Panc1 (cell line): Measurements from ENCODE around the gene LDLRAD4. TPM values are rescaled to one million over a fixed set of nuclear protein-coding genes. Genes with fewer than 3 reads are reported as not detected.
"Not testable (repeated sequence)": the region's sequence is repeated elsewhere in the genome, so short reads cannot be mapped to it uniquely, and the experiment has no call there.

Source experiments
- ATAC-seq: fragments of 200-7000 bp; cut with Tn5 transposase; 2 replicates; pipeline ENCODE4 v1.9.1; 2020; ENCODE audit warnings: mild to moderate bottlenecking, moderate library complexity
- BruUV-seq: library from RNA; stranded (reverse); fragments of 400-500 nt; replicated peaks from 2 replicates; lab custom pipeline; 2021; lab: Mats Ljungman, UMichigan
- CTCF ChIA-PET: fragments of 300-600 bp; sonication (Branson Sonifier 250); formaldehyde crosslinking; loops from one replicate; lab custom pipeline; 2022; ENCODE audit warnings: antibody characterized with exemption; lab: Charles Lee
- POLR2A ChIA-PET: fragments of 300-600 bp; sonication (Branson Sonifier 250); formaldehyde crosslinking; loops from one replicate; lab custom pipeline; 2022; ENCODE audit warnings: antibody characterized with exemption; lab: Charles Lee
- DNase-seq: peaks from one replicate; pipeline ENCODE4 v3.0.0-alpha.2; 2010; ENCODE audit warnings: low read depth, low spot score
- H3K27ac ChIP-seq: 2 replicates; pipeline ENCODE4 v1.5.1; 2011; ENCODE audit warnings: mild to moderate bottlenecking, low read length, inconsistent platforms
- H3K27me3 ChIP-seq: fragments of 200-500 bp; sonication (Bioruptor generic); 2 replicates; pipeline ENCODE4 v1.6.0; 2014; ENCODE audit warnings: low read length, inconsistent platforms; ENCODE audit not compliant: control insufficient read depth, insufficient read depth
- H3K36me3 ChIP-seq: fragments of 200-500 bp; sonication (Bioruptor generic); 2 replicates; pipeline ENCODE4 v1.5.1; 2014; ENCODE audit warnings: inconsistent platforms, mild to moderate bottlenecking, low read length, moderate library complexity; ENCODE audit not compliant: control insufficient read depth, insufficient read depth
- H3K4me1 ChIP-seq: 2 replicates; pipeline ENCODE4 v1.5.1; 2011; ENCODE audit warnings: inconsistent platforms, mild to moderate bottlenecking, low read length, moderate library complexity; ENCODE audit not compliant: control insufficient read depth, insufficient read depth
- H3K4me3 ChIP-seq, 2 experiments: 2 replicates each; pipeline ENCODE4 v1.5.1; 2011 to 2012; ENCODE audit warnings: low read depth in 2 of 2, low read length in 2 of 2, mild to moderate bottlenecking in 2 of 2, inconsistent platforms in 1 of 2, moderate library complexity in 1 of 2
- H3K9me3 ChIP-seq: fragments of 200-500 bp; sonication (Bioruptor generic); 2 replicates; pipeline ENCODE4 v1.5.1; 2014; ENCODE audit warnings: low read depth, mild to moderate bottlenecking, inconsistent platforms, low read length, moderate library complexity; ENCODE audit not compliant: control insufficient read depth, insufficient read depth
- POLR2AphosphoS5 ChIP-seq: IDR thresholded peaks from 2 replicates; pipeline ENCODE4 v1.6.1; 2012; ENCODE audit warnings: mild to moderate bottlenecking, low read depth, low read length, moderate library complexity
- SIN3A ChIP-seq: IDR thresholded peaks from 2 replicates; pipeline ENCODE4 v1.6.1; 2012; ENCODE audit warnings: low read depth, mild to moderate bottlenecking, low read length, moderate library complexity, borderline replicate concordance; ENCODE audit not compliant: insufficient read depth
- TCF7L2 ChIP-seq: IDR thresholded peaks from 2 replicates; pipeline ENCODE4 v1.6.1; 2011; ENCODE audit warnings: mild to moderate bottlenecking, low read depth, low read length, inconsistent platforms
- in situ Hi-C: cut with HindIII; loops from 2 replicates; pipeline ENCODE4 v1.10.0; 2016; ENCODE audit warnings: low sequenced_read_pairs, low pct_unique_long_range_greater_than_20kb
- intact Hi-C: fragments of 100-400 bp; cut with micrococcal nuclease; formaldehyde crosslinking; loops from one replicate; pipeline ENCODE4 v1.10.0; 2022; ENCODE audit not compliant: unreplicated experiment
- total RNA-seq: library from RNA; stranded (reverse); gene quantifications from one replicate; pipeline ENCODE4 v1.2.1, GENCODE V29; 2021; ENCODE audit not compliant: unreplicated experiment
- TF ChIP-seq, protein P1 (sequence below): fragments of 450-650 bp; IDR thresholded peaks from 2 replicates; pipeline ENCODE4 v1.5.1; 2017; ENCODE audit warnings: mild to moderate bottlenecking
- TF ChIP-seq, protein P2 (sequence below), 2 experiments: IDR thresholded peaks; 2 replicates each; pipeline ENCODE4 v1.6.1; 2011 to 2012; ENCODE audit warnings: low read depth in 2 of 2, control low read depth in 1 of 2, low read length in 1 of 2, mild to moderate bottlenecking in 1 of 2, moderate library complexity in 1 of 2; ENCODE audit not compliant: insufficient read depth in 1 of 2

The LDLRAD4 gene
- total RNA-seq, 1 experiment from 2014 or later: 0.28 TPM

DNA sequence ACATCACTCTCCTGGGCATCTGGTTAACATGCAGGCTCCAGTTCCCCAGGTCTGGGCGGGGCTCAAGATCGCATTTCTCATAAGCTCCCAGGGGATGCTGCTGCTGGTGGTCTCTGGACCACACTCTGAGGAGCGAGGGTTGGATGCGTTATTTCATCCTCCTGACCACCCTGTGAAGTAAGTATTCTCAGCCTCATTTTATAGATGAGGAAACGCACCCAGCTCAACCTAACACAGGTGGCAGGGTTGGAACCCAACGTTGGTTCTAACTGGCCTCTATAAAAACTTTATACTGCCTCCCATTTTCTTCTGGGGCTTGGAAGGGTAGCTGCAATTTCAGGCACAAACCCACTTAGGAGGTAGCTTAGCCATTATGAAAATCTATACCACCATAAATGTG is 387.3 kb downstream of the LDLRAD4 start:
- H3K36me3 ChIP-seq: no peaks in the 10 kb centered on the region
- DNase-seq: no peak

DNA sequence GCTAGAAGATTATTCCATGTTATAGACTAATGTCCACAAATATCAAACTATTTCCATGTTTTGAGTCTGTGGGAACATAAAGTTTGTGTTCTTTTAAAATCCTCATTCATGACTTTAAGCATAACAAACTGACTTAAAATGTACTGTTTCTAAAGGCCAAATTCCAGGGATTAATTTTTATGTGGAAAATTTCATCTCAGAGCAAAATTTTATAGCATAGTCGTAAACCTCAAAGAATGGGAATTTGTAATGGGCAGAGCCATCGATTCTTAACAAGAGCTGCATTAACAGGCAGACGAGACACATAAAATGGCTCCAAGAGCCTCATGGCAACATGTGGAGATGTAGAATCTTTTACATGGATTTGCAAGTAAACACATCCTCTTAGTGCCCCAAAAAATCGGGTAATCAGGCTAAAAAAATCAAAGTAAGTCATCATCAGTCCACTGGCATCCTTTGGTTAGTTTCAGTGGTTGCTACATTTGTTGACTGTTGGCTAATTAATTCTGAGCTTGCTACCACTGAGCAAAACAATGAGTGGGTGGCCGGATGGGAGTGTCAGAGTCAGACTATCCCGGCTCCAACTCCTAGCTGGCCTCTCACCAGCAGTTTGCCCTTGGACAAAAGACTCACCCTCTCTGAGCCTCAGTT is 388.2 kb downstream of the LDLRAD4 start:
- in situ Hi-C loops: no loop called here
- DNase-seq (no peak), ATAC-seq (no peak)
- ChIA-PET CTCF (no interaction called here), POLR2A (no interaction called here)
- TF ChIP-seq SIN3A (no peak), TCF7L2 (no peak)
- TF ChIP-seq, protein P1, sequence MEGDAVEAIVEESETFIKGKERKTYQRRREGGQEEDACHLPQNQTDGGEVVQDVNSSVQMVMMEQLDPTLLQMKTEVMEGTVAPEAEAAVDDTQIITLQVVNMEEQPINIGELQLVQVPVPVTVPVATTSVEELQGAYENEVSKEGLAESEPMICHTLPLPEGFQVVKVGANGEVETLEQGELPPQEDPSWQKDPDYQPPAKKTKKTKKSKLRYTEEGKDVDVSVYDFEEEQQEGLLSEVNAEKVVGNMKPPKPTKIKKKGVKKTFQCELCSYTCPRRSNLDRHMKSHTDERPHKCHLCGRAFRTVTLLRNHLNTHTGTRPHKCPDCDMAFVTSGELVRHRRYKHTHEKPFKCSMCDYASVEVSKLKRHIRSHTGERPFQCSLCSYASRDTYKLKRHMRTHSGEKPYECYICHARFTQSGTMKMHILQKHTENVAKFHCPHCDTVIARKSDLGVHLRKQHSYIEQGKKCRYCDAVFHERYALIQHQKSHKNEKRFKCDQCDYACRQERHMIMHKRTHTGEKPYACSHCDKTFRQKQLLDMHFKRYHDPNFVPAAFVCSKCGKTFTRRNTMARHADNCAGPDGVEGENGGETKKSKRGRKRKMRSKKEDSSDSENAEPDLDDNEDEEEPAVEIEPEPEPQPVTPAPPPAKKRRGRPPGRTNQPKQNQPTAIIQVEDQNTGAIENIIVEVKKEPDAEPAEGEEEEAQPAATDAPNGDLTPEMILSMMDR: no peak
- Histone ChIP-seq H3K36me3 (no peaks in the 10 kb centered on the region), H3K27ac (no peak overlapping the region), H3K4me1 (no peaks in the 10 kb centered on the region), H3K27me3 (peaks cover 3% of the 10 kb centered on the region; the same call in 1 of the 2 replicates), H3K4me3 (no peak overlapping the region), H3K9me3 (no peaks in the 10 kb centered on the region)
- intact Hi-C loops: no loop called here
- BruUV-seq: no TSS peak

More for the DNA sequence above, 387.3 kb downstream of the LDLRAD4 start:
- no peak overlapping the region for H3K27ac ChIP-seq
- H3K4me3 ChIP-seq: no peak overlapping the region
- BruUV-seq: no TSS peak
- peaks cover 1% of the 10 kb centered on the region; the same call in 1 of the 2 replicates for H3K27me3 ChIP-seq
- in situ Hi-C loops: no loop called here
- ChIA-PET POLR2A (no interaction called here), CTCF (no interaction called here)
- H3K9me3 ChIP-seq: no peaks in the 10 kb centered on the region
- H3K4me1 ChIP-seq: no peaks in the 10 kb centered on the region
- TF ChIP-seq SIN3A: no peak
- TF ChIP-seq, protein P1: no peak
- no peak for TF ChIP-seq TCF7L2
- TF ChIP-seq POLR2AphosphoS5: no peak
- TF ChIP-seq, protein P2, sequence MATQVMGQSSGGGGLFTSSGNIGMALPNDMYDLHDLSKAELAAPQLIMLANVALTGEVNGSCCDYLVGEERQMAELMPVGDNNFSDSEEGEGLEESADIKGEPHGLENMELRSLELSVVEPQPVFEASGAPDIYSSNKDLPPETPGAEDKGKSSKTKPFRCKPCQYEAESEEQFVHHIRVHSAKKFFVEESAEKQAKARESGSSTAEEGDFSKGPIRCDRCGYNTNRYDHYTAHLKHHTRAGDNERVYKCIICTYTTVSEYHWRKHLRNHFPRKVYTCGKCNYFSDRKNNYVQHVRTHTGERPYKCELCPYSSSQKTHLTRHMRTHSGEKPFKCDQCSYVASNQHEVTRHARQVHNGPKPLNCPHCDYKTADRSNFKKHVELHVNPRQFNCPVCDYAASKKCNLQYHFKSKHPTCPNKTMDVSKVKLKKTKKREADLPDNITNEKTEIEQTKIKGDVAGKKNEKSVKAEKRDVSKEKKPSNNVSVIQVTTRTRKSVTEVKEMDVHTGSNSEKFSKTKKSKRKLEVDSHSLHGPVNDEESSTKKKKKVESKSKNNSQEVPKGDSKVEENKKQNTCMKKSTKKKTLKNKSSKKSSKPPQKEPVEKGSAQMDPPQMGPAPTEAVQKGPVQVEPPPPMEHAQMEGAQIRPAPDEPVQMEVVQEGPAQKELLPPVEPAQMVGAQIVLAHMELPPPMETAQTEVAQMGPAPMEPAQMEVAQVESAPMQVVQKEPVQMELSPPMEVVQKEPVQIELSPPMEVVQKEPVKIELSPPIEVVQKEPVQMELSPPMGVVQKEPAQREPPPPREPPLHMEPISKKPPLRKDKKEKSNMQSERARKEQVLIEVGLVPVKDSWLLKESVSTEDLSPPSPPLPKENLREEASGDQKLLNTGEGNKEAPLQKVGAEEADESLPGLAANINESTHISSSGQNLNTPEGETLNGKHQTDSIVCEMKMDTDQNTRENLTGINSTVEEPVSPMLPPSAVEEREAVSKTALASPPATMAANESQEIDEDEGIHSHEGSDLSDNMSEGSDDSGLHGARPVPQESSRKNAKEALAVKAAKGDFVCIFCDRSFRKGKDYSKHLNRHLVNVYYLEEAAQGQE (IDR thresholded peaks at IDR 0.05; ENCODE audit: insufficient read depth in 1 of 2, low read depth in 2 of 2, low read length in 1 of 2): no peak
- ATAC-seq: no peak
- intact Hi-C loops: no loop called here

DNA sequence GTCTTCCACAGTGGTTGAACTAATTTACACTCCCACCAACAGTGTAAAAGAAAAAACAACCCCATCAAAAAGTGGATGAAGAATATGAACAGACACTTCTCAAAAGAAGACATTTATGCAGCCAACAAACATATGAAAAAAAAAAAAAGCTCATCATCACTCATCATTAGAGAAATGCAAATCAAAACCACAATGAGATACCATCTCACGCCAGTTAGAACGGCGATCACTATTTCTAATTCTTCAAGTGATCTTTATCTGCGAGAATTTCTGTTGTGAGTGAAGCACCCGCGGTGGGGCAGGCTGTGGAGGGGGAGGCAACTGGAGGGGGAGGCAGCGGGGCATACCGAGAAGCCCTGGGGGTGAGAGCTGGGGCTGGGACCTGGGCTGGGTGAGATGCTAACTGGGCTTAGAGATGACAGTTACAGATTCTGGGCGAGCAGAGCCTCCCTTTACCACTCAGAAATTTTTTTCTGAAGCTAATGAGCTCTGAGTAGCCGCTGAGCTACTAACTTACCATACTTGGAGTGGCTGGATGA is 389.5 kb downstream of the LDLRAD4 start:
- CTCF ChIA-PET: interaction anchor here (0.7 kb wide), 1 partner anchor 240 kb away, joined by 4 read pairs; no protein-coding TSS in a partner anchor
- DNase-seq, H3K4me1 ChIP-seq, H3K27ac ChIP-seq, in situ Hi-C loops, H3K36me3 ChIP-seq, H3K4me3 ChIP-seq, BruUV-seq, H3K27me3 ChIP-seq, ATAC-seq, H3K9me3 ChIP-seq, POLR2A ChIA-PET, intact Hi-C loops: not testable (repeated sequence)
